Kidney (tissue), 14 donors: ENCODE data around the gene WIZ. TPM values are rescaled to one million over a fixed set of nuclear protein-coding genes. Genes with fewer than 3 reads are reported as not detected.

Experiments used
- DNase-seq, 5 donors: peaks; one replicate each; pipeline ENCODE4 v3.0.0-alpha.2; 2013 to 2020
- FAIRE-seq: peaks from 2 replicates; lab custom pipeline; 2012; peaks lifted over from hg19 to GRCh38; lab: Jason Lieb, UNC
- H3K27ac ChIP-seq, 2 donors: one replicate each; pipeline ENCODE4 v1.7.0; 2013; ENCODE audit warnings: low read depth in 2 of 2, low read length in 2 of 2, inconsistent platforms in 1 of 2
- H3K27me3 ChIP-seq: one replicate; pipeline ENCODE4 v1.7.1; 2013; ENCODE audit warnings: low read length, inconsistent platforms; ENCODE audit not compliant: control insufficient read depth, insufficient read depth
- H3K36me3 ChIP-seq, 3 donors: one replicate each; pipeline versions ENCODE4 v1.7.0 to v1.7.1; 2013; ENCODE audit warnings: low read length in 3 of 3, control low read depth in 1 of 3, inconsistent platforms in 1 of 3; ENCODE audit not compliant: insufficient read depth in 3 of 3, control insufficient read depth in 2 of 3
- H3K4me1 ChIP-seq, 3 donors: one replicate each; pipeline versions ENCODE4 v1.7.0 to v1.7.1; 2013; ENCODE audit warnings: low read length in 3 of 3, inconsistent platforms in 1 of 3, low read depth in 1 of 3; ENCODE audit not compliant: control insufficient read depth in 2 of 3, insufficient read depth in 2 of 3
- H3K4me3 ChIP-seq, 3 donors: one replicate each; pipeline versions ENCODE4 v1.7.0 to v1.8.1; 2013; ENCODE audit warnings: low read length in 3 of 3, control low read depth in 1 of 3, inconsistent platforms in 1 of 3
- H3K9ac ChIP-seq, 3 donors: one replicate each; pipeline versions ENCODE4 v1.7.0 to v1.7.1; 2013; ENCODE audit warnings: low read length in 3 of 3, control low read depth in 1 of 3, inconsistent platforms in 1 of 3
- H3K9me3 ChIP-seq, 3 donors: one replicate each; pipeline versions ENCODE4 v1.7.0 to v1.7.1; 2013; ENCODE audit warnings: low read length in 3 of 3, control low read depth in 1 of 3, inconsistent platforms in 1 of 3; ENCODE audit not compliant: control insufficient read depth in 2 of 3, insufficient read depth in 1 of 3
- intact Hi-C: fragments of 100-400 bp; cut with DNase I; formaldehyde crosslinking; loops from one replicate; pipeline ENCODE4 v1.11.1; 2022
- polyA plus RNA-seq: library from polyadenylated mRNA; stranded (reverse); fragments of 350-450 nt; fragmentation: Illumina TruSeq; extraction: RNeasy Lipid Tissue Mini Kit (QIAGEN cat#74804); gene quantifications from one replicate; pipeline ENCODE4 v1.2.3, GENCODE V29; 2014; ENCODE audit warnings: low read depth, low replicate concordance; ENCODE audit not compliant: insufficient read depth
- total RNA-seq: library from RNA; stranded (reverse); fragmentation: NEBNext Ultra II Directional; extraction: Animal tissue kit (Norgen Biotek cat#: 25700); gene quantifications from one replicate; pipeline ENCODE4 v1.2.1, GENCODE V29; 2021
- TF ChIP-seq, protein P1 (sequence below): IDR thresholded peaks from 3 replicates; pipeline ENCODE4 v1.5.1; 2012; ENCODE audit warnings: mild to moderate bottlenecking, moderate library complexity, borderline replicate concordance; ENCODE audit not compliant: insufficient read depth; ENCODE audit errors: extremely low read depth
- donor health status: control.
- donor health status: control.
- donor health status: control.
- donor health status: control.
- donor health status: control.
- donor health status: DM: yes; HTN: yes; CAD: no.
- donor health status: Normal renal cell carcinoma (clear cell type).

The WIZ gene
- total and polyA plus RNA-seq, 2 donors from 2014 or later: 15.4 to 37.1 TPM

- Histone ChIP-seq H3K4me1 (peaks cover 0 to 10% (median 0%) of the 10 kb centered on the region in 3 donors), H3K27ac (no peak overlapping the region), H3K9me3 (no peaks in the 10 kb centered on the region), H3K9ac (no peak overlapping the region), H3K27me3 (peaks cover 14% of the 10 kb centered on the region), H3K4me3 (no peak overlapping the region), H3K36me3 (no peaks in the 10 kb centered on the region)
- FAIRE-seq: no peak
- TF ChIP-seq, protein P1, sequence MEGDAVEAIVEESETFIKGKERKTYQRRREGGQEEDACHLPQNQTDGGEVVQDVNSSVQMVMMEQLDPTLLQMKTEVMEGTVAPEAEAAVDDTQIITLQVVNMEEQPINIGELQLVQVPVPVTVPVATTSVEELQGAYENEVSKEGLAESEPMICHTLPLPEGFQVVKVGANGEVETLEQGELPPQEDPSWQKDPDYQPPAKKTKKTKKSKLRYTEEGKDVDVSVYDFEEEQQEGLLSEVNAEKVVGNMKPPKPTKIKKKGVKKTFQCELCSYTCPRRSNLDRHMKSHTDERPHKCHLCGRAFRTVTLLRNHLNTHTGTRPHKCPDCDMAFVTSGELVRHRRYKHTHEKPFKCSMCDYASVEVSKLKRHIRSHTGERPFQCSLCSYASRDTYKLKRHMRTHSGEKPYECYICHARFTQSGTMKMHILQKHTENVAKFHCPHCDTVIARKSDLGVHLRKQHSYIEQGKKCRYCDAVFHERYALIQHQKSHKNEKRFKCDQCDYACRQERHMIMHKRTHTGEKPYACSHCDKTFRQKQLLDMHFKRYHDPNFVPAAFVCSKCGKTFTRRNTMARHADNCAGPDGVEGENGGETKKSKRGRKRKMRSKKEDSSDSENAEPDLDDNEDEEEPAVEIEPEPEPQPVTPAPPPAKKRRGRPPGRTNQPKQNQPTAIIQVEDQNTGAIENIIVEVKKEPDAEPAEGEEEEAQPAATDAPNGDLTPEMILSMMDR: no peak
- intact Hi-C loops: no loop called here
- DNase-seq: no peak
These were observed 4.4 kb upstream of the WIZ start for GRCh38 chr19:15453906-15454860.

GRCh38 chr19:15453091-15453578 lies 3.4 kb upstream of the WIZ start:
- Histone ChIP-seq H3K27me3 (peaks cover 11% of the 10 kb centered on the region), H3K4me1 (peaks cover 0 to 14% (median 0%) of the 10 kb centered on the region in 3 donors), H3K4me3 (peak overlapping the region in 2 of 3 donors; percentile 55 to 64), H3K9me3 (no peaks in the 10 kb centered on the region), H3K36me3 (no peaks in the 10 kb centered on the region), H3K9ac (peak overlapping the region in 1 of 3 donors; percentile 58), H3K27ac (peak overlapping the region in 1 of 2 donors; percentile 32)
- FAIRE-seq: no peak
- TF ChIP-seq, protein P1: no peak
- peak in 4 of 5 donors; percentile 44 to 80 (median 58) for DNase-seq
- intact Hi-C loops: no loop called here

GRCh38 chr19:15452111-15453047 lies 2.6 kb upstream of the WIZ start:
- intact Hi-C loops: no loop called here
- peak; percentile 89 to 96 (median 91) for DNase-seq
- Histone ChIP-seq H3K4me1 (peaks cover 0 to 14% (median 0%) of the 10 kb centered on the region in 3 donors), H3K9ac (peak overlapping the region in 1 of 3 donors; percentile 58), H3K9me3 (no peaks in the 10 kb centered on the region), H3K4me3 (peak overlapping the region; percentile 20 to 64 (median 55)), H3K27me3 (peaks cover 11% of the 10 kb centered on the region), H3K27ac (peak overlapping the region in 1 of 2 donors; percentile 32), H3K36me3 (no peaks in the 10 kb centered on the region)
- no peak for FAIRE-seq
- TF ChIP-seq, protein P1: no peak
